Dedifferentiated amniotic fluid mesenchymal stem cell (primary cell): ENCODE data around the gene RCAN1.

Experiments
- DNase-seq: peaks from one replicate; pipeline ENCODE4 v3.0.0-alpha.2; 2016; ENCODE audit errors: extremely low spot score

Gene RCAN1

GRCh38 chr21:34614628-34615486 is at the start of gene RCAN1:
TSS of gene RCAN1 (minus strand) at chr21:34615113. CDS start at chr21:34615011, 102 bp downstream.
- peak; percentile 96 for DNase-seq

- no peak for DNase-seq
These were observed 46.9 kb upstream of the RCAN1 start for GRCh38 chr21:34661848-34662247.

- no peak for DNase-seq
These were observed 38.6 kb upstream of the RCAN1 start for GRCh38 chr21:34653522-34653921.

GRCh38 chr21:34651642-34652041 is 36.7 kb upstream of the RCAN1 start:
- DNase-seq: no peak

- no peak for DNase-seq
These were observed 36.0 kb upstream of the RCAN1 start for GRCh38 chr21:34650861-34651431.

GRCh38 chr21:34649400-34649799 is 34.5 kb upstream of the RCAN1 start:
- no peak for DNase-seq

- DNase-seq: no peak
These were observed 33.9 kb upstream of the RCAN1 start for GRCh38 chr21:34648739-34649297.

- DNase-seq: no peak
These were observed 32.6 kb upstream of the RCAN1 start for GRCh38 chr21:34647555-34647954.

GRCh38 chr21:34644825-34645224 is 29.9 kb upstream of the RCAN1 start:
- no peak for DNase-seq

- no peak for DNase-seq
These were observed 27.5 kb upstream of the RCAN1 start for GRCh38 chr21:34642211-34643075.

- DNase-seq: peak; percentile 59
These were observed 25.9 kb upstream of the RCAN1 start for GRCh38 chr21:34640858-34641257.

- DNase-seq: no peak
These were observed 25.2 kb upstream of the RCAN1 start for GRCh38 chr21:34639882-34640788.

GRCh38 chr21:34639250-34639649 is 24.3 kb upstream of the RCAN1 start:
- no peak for DNase-seq

GRCh38 chr21:34636961-34637360 is 22.0 kb upstream of the RCAN1 start:
- DNase-seq: no peak

- DNase-seq: no peak
These were observed 20.4 kb upstream of the RCAN1 start for GRCh38 chr21:34635307-34635706.

- DNase-seq: no peak
These were observed 17.6 kb upstream of the RCAN1 start for GRCh38 chr21:34632498-34632897.

GRCh38 chr21:34630536-34631143 is 15.7 kb upstream of the RCAN1 start:
- peak; percentile 53 for DNase-seq

GRCh38 chr21:34626131-34626530 is 11.2 kb upstream of the RCAN1 start:
- DNase-seq: no peak

- no peak for DNase-seq
These were observed 10.2 kb upstream of the RCAN1 start for GRCh38 chr21:34625030-34625593.

GRCh38 chr21:34623516-34623915 is 8.6 kb upstream of the RCAN1 start:
- no peak for DNase-seq
